Stomach smooth muscle (tissue), 2 donors: ENCODE measurements around the gene ADGRD1.
"Not testable (repeated sequence)": the region's sequence is repeated elsewhere in the genome, so short reads cannot be mapped to it uniquely, and the experiment has no call there.

ENCODE experiments used
- H3K27ac ChIP-seq: one replicate; pipeline ENCODE4 v1.7.0; 2013; ENCODE audit warnings: mild to moderate bottlenecking, low read length, inconsistent platforms
- H3K27me3 ChIP-seq, 2 donors: one replicate each; pipeline ENCODE4 v1.7.0; 2013; ENCODE audit warnings: low read length in 2 of 2; ENCODE audit not compliant: insufficient read depth in 2 of 2, control insufficient read depth in 1 of 2
- H3K36me3 ChIP-seq, 2 donors: one replicate each; pipeline ENCODE4 v1.7.0; 2013; ENCODE audit warnings: low read length in 2 of 2; ENCODE audit not compliant: control insufficient read depth in 2 of 2, insufficient read depth in 2 of 2
- H3K4me1 ChIP-seq: one replicate; pipeline ENCODE4 v1.7.0; 2013; ENCODE audit warnings: low read length; ENCODE audit not compliant: control insufficient read depth, insufficient read depth
- H3K4me3 ChIP-seq, 2 donors: one replicate each; pipeline ENCODE4 v1.7.0; 2013; ENCODE audit warnings: low read length in 2 of 2
- H3K9ac ChIP-seq, 2 donors: one replicate each; pipeline ENCODE4 v1.7.0; 2013; ENCODE audit warnings: low read length in 2 of 2, mild to moderate bottlenecking in 1 of 2
- H3K9me3 ChIP-seq, 2 donors: one replicate each; pipeline ENCODE4 v1.7.0; 2013; ENCODE audit warnings: low read length in 2 of 2; ENCODE audit not compliant: control insufficient read depth in 2 of 2
- donor health status: healthy.
- donor health status: Pancreatic carcinoma.

The ADGRD1 gene

GRCh38 chr12:131126662-131127173, 173.0 kb downstream of the ADGRD1 start:
- no peak overlapping the region for H3K4me3 ChIP-seq
- H3K9ac ChIP-seq: no peak overlapping the region
- no peaks in the 10 kb centered on the region for H3K27me3 ChIP-seq
- peaks cover 3% of the 10 kb centered on the region for H3K4me1 ChIP-seq
- no peaks in the 10 kb centered on the region for H3K9me3 ChIP-seq
- H3K36me3 ChIP-seq: peaks cover 0 to 3% of the 10 kb centered on the region in 2 donors
- no peak overlapping the region for H3K27ac ChIP-seq

- Histone ChIP-seq H3K9me3 (no peaks in the 10 kb centered on the region), H3K27ac (no peak overlapping the region), H3K4me3 (no peak overlapping the region), H3K4me1 (peaks cover 19% of the 10 kb centered on the region), H3K27me3 (no peaks in the 10 kb centered on the region), H3K36me3 (peaks cover 0 to 2% of the 10 kb centered on the region in 2 donors), H3K9ac (no peak overlapping the region)
Observed at GRCh38 chr12:131128556-131128955, 174.8 kb downstream of the ADGRD1 start.

GRCh38 chr12:131128966-131129619, 175.4 kb downstream of the ADGRD1 start:
- H3K27ac ChIP-seq, H3K4me3 ChIP-seq, H3K27me3 ChIP-seq, H3K9me3 ChIP-seq, H3K36me3 ChIP-seq, H3K9ac ChIP-seq: not testable (repeated sequence)
- H3K4me1 ChIP-seq: peaks cover 19% of the 10 kb centered on the region

GRCh38 chr12:131129839-131130238, 176.1 kb downstream of the ADGRD1 start:
- Histone ChIP-seq H3K4me3 (no peak overlapping the region), H3K36me3 (peaks cover 0 to 2% of the 10 kb centered on the region in 2 donors), H3K9me3 (no peaks in the 10 kb centered on the region), H3K4me1 (peaks cover 19% of the 10 kb centered on the region), H3K9ac (no peak overlapping the region), H3K27me3 (no peaks in the 10 kb centered on the region), H3K27ac (no peak overlapping the region)

GRCh38 chr12:131130311-131130911, 176.7 kb downstream of the ADGRD1 start:
- peaks cover 19% of the 10 kb centered on the region for H3K4me1 ChIP-seq
- no peak overlapping the region for H3K4me3 ChIP-seq
- H3K9me3 ChIP-seq: no peaks in the 10 kb centered on the region
- H3K27me3 ChIP-seq: no peaks in the 10 kb centered on the region
- peaks cover 0 to 6% of the 10 kb centered on the region in 2 donors for H3K36me3 ChIP-seq
- no peak overlapping the region for H3K27ac ChIP-seq
- H3K9ac ChIP-seq: no peak overlapping the region

GRCh38 chr12:131131077-131131807, 177.5 kb downstream of the ADGRD1 start:
- Histone ChIP-seq H3K36me3 (peaks cover 0 to 11% of the 10 kb centered on the region in 2 donors), H3K9me3 (no peaks in the 10 kb centered on the region), H3K4me1 (peaks cover 19% of the 10 kb centered on the region), H3K4me3 (no peak overlapping the region), H3K9ac (peak overlapping the region in 1 of 2 donors; percentile 54), H3K27ac (no peak overlapping the region), H3K27me3 (no peaks in the 10 kb centered on the region)

- Histone ChIP-seq H3K4me3 (peak overlapping the region; percentile 34 to 47), H3K9me3 (no peaks in the 10 kb centered on the region), H3K36me3 (peaks cover 0 to 14% of the 10 kb centered on the region in 2 donors), H3K4me1 (peaks cover 19% of the 10 kb centered on the region), H3K27ac (peak overlapping the region; percentile 37), H3K27me3 (no peaks in the 10 kb centered on the region), H3K9ac (peak overlapping the region; percentile 29 to 54)
Observed at GRCh38 chr12:131131808-131132117, 178.1 kb downstream of the ADGRD1 start.

- Histone ChIP-seq H3K27me3 (no peaks in the 10 kb centered on the region), H3K9me3 (no peaks in the 10 kb centered on the region), H3K36me3 (peaks cover 0 to 15% of the 10 kb centered on the region in 2 donors), H3K4me3 (peak overlapping the region; percentile 34 to 47), H3K9ac (peak overlapping the region; percentile 29 to 54), H3K4me1 (peaks cover 19% of the 10 kb centered on the region), H3K27ac (peak overlapping the region; percentile 37)
Observed at GRCh38 chr12:131132118-131132892, 178.6 kb downstream of the ADGRD1 start.

- Histone ChIP-seq H3K27me3 (no peaks in the 10 kb centered on the region), H3K4me3 (no peak overlapping the region), H3K36me3 (peaks cover 0 to 15% of the 10 kb centered on the region in 2 donors), H3K27ac (no peak overlapping the region), H3K4me1 (peaks cover 19% of the 10 kb centered on the region), H3K9me3 (no peaks in the 10 kb centered on the region), H3K9ac (no peak overlapping the region)
Observed at GRCh38 chr12:131133015-131133905, 179.6 kb downstream of the ADGRD1 start.

GRCh38 chr12:131133994-131134393, 180.3 kb downstream of the ADGRD1 start:
- H3K27ac ChIP-seq: no peak overlapping the region
- H3K4me3 ChIP-seq: no peak overlapping the region
- no peaks in the 10 kb centered on the region for H3K9me3 ChIP-seq
- peaks cover 19% of the 10 kb centered on the region for H3K4me1 ChIP-seq
- peaks cover 0 to 17% of the 10 kb centered on the region in 2 donors for H3K36me3 ChIP-seq
- no peak overlapping the region for H3K9ac ChIP-seq
- no peaks in the 10 kb centered on the region for H3K27me3 ChIP-seq
